DND-41 (cell line): ENCODE measurements around the gene AHRR.

Experiments used
- ATAC-seq: fragments of 200-7000 bp; cut with Tn5 transposase; 3 replicates; pipeline ENCODE4 v1.9.1; 2021; ENCODE audit warnings: low read depth; ENCODE audit not compliant: insufficient read depth
- DNase-seq: peaks from one replicate; pipeline ENCODE4 v3.0.0-alpha.2; 2020
- H2AFZ ChIP-seq: 2 replicates; pipeline ENCODE4 v1.6.0; 2012; ENCODE audit warnings: low read depth, low read length
- H3K27ac ChIP-seq: 2 replicates; pipeline ENCODE4 v1.5.1; 2012; ENCODE audit warnings: low read length, inconsistent platforms
- H3K27me3 ChIP-seq: fragments of 200-600 bp; sonication (generic); 2 replicates; pipeline ENCODE4 v1.6.0; 2012; ENCODE audit warnings: low read length, mild to moderate bottlenecking, inconsistent platforms; ENCODE audit not compliant: insufficient read depth, poor library complexity
- H3K36me3 ChIP-seq: 2 replicates; pipeline ENCODE4 v1.5.1; 2012; ENCODE audit warnings: low read length, inconsistent platforms; ENCODE audit not compliant: insufficient read depth
- H3K4me1 ChIP-seq: 2 replicates; pipeline ENCODE4 v1.5.1; 2012; ENCODE audit warnings: mild to moderate bottlenecking, low read length; ENCODE audit not compliant: insufficient read depth
- H3K4me2 ChIP-seq: 2 replicates; pipeline ENCODE4 v1.6.0; 2012; ENCODE audit warnings: mild to moderate bottlenecking, moderate library complexity, low read length, inconsistent platforms; ENCODE audit not compliant: insufficient read depth
- H3K4me3 ChIP-seq, 2 experiments: fragments of 200-600 bp in 1 of 2; shearing (Covaris generic) in 1 of 2; 2 replicates each; pipeline ENCODE4 v1.5.1; 2012 to 2016; ENCODE audit warnings: inconsistent platforms in 2 of 2, low read length in 2 of 2, mild to moderate bottlenecking in 2 of 2, low read depth in 1 of 2, moderate library complexity in 1 of 2
- H3K79me2 ChIP-seq: 2 replicates; pipeline ENCODE4 v1.6.0; 2012; ENCODE audit warnings: low read length, inconsistent platforms; ENCODE audit not compliant: insufficient read depth
- H3K9ac ChIP-seq: 2 replicates; pipeline ENCODE4 v1.6.0; 2012; ENCODE audit warnings: low read depth, mild to moderate bottlenecking, inconsistent platforms, low read length, moderate library complexity
- H3K9me3 ChIP-seq: 2 replicates; pipeline ENCODE4 v1.5.1; 2012; ENCODE audit warnings: low read length, moderate library complexity, mild to moderate bottlenecking, inconsistent platforms; ENCODE audit not compliant: insufficient read depth, severe bottlenecking
- H4K20me1 ChIP-seq: 2 replicates; pipeline ENCODE4 v1.6.0; 2012; ENCODE audit warnings: low read length; ENCODE audit not compliant: insufficient read depth
- EZH2 ChIP-seq: IDR thresholded peaks from 3 replicates; pipeline ENCODE4 v1.6.1; 2012; ENCODE audit warnings: borderline replicate concordance, low read depth, mild to moderate bottlenecking, moderate library complexity, low read length, inconsistent platforms; ENCODE audit not compliant: severe bottlenecking
- TF ChIP-seq, protein P1 (sequence below): IDR thresholded peaks from 2 replicates; pipeline ENCODE4 v1.5.1; 2012; ENCODE audit warnings: borderline replicate concordance, low read length, moderate library complexity, mild to moderate bottlenecking; ENCODE audit not compliant: poor library complexity, severe bottlenecking; ENCODE audit errors: extremely low read depth

AHRR gene

DNA sequence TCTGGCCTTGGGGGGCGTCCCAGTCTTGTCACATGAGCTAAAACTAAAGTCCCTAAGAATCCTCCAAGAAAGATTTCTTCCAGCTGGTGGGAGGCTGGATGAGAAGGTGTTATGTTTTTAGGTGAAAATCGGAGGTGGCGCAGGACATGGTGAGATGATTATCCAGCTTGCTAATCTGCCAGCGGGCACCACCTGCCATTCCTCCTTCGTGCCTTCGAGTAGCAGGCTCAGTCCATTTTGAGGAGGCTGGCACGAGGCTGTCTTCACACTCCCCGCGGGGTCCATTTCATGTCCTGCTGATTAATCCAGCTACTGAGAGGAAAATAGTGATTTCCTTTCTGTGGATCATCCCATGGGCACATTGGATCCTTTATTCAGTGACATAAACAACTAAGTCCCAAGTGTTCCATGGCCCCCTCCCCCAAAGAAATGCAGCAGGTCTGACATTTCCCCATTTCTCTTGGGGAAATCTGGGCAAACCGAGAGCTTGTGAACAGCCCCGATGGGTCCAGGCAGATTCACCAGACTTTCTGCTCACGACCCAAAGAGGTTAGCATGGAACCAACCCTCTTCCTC is 83.2 kb downstream of the AHRR start:
- Histone ChIP-seq H3K27ac (no peak overlapping the region), H2AFZ (no peak overlapping the region), H3K9ac (no peak overlapping the region), H4K20me1 (no peaks in the 10 kb centered on the region), H3K79me2 (no peaks in the 10 kb centered on the region), H3K4me3 (no peak overlapping the region), H3K9me3 (no peaks in the 10 kb centered on the region), H3K4me2 (no peak overlapping the region), H3K36me3 (no peaks in the 10 kb centered on the region), H3K4me1 (no peaks in the 10 kb centered on the region), H3K27me3 (no peaks in the 10 kb centered on the region)
- DNase-seq = no peak
- ATAC-seq = no peak
- TF ChIP-seq EZH2 = no peak
- TF ChIP-seq, protein P1, sequence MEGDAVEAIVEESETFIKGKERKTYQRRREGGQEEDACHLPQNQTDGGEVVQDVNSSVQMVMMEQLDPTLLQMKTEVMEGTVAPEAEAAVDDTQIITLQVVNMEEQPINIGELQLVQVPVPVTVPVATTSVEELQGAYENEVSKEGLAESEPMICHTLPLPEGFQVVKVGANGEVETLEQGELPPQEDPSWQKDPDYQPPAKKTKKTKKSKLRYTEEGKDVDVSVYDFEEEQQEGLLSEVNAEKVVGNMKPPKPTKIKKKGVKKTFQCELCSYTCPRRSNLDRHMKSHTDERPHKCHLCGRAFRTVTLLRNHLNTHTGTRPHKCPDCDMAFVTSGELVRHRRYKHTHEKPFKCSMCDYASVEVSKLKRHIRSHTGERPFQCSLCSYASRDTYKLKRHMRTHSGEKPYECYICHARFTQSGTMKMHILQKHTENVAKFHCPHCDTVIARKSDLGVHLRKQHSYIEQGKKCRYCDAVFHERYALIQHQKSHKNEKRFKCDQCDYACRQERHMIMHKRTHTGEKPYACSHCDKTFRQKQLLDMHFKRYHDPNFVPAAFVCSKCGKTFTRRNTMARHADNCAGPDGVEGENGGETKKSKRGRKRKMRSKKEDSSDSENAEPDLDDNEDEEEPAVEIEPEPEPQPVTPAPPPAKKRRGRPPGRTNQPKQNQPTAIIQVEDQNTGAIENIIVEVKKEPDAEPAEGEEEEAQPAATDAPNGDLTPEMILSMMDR = no peak

GRCh38 chr5:405421-405820 is 83.9 kb downstream of the AHRR start:
- no peak overlapping the region for H3K9ac ChIP-seq
- TF ChIP-seq EZH2 = no peak
- TF ChIP-seq, protein P1 = no peak
- H3K4me1 ChIP-seq = no peaks in the 10 kb centered on the region
- no peak overlapping the region for H3K27ac ChIP-seq
- no peak overlapping the region for H2AFZ ChIP-seq
- H3K36me3 ChIP-seq = no peaks in the 10 kb centered on the region
- no peak overlapping the region for H3K4me3 ChIP-seq
- ATAC-seq (no peak), DNase-seq (no peak)
- H3K9me3 ChIP-seq = no peaks in the 10 kb centered on the region
- H3K27me3 ChIP-seq = no peaks in the 10 kb centered on the region
- H3K79me2 ChIP-seq = no peaks in the 10 kb centered on the region
- H3K4me2 ChIP-seq = no peak overlapping the region
- H4K20me1 ChIP-seq = no peaks in the 10 kb centered on the region

DNA sequence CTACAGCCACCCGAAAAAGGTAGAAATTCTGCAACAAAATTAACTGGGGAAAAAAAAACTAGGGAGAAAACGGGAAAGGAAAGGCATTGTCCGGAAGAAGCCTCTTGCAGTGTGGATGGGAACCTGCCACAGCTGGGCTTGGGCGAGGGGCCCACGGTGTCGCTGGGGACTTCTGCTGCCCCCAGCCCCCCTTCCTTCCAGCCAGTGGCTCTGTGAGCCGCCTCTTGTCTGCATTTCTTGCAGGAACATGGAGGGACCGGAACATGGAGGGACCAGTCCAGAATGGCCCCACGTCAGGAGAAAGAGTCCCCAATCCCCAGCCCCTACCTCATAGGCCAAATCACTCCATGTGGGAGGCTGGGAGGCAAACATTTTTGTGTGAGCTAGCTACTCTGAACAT is 84.5 kb downstream of the AHRR start:
- ATAC-seq (no peak), DNase-seq (no peak)
- Histone ChIP-seq H2AFZ (no peak overlapping the region), H3K36me3 (no peaks in the 10 kb centered on the region), H4K20me1 (no peaks in the 10 kb centered on the region), H3K4me3 (no peak overlapping the region), H3K4me1 (no peaks in the 10 kb centered on the region), H3K79me2 (no peaks in the 10 kb centered on the region), H3K27me3 (no peaks in the 10 kb centered on the region), H3K27ac (no peak overlapping the region), H3K4me2 (no peak overlapping the region), H3K9ac (no peak overlapping the region), H3K9me3 (no peaks in the 10 kb centered on the region)
- TF ChIP-seq, protein P1 = no peak
- no peak for TF ChIP-seq EZH2

DNA sequence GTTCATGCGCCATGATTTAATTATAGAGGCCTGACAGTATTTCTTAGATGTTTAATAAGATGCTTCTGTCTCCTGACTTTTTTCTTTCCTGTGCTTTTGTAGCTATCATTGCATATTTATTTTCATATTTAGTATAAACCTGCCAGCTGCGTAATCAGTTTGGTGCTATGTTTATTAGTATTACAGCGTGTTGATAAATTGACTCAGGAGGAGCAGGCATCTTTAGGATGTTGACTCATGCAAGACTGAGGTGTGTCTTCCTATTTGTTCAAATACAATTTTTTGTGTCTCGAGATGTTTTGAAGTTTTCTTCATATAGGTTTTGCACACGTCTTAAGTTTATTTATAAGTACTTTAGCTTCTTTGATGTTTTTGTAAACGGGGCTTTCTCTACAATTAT is 85.5 kb downstream of the AHRR start:
- no peak overlapping the region for H3K4me2 ChIP-seq

More for the DNA sequence above, 85.5 kb downstream of the AHRR start:
- Histone ChIP-seq H3K9me3 (no peaks in the 10 kb centered on the region), H3K36me3 (no peaks in the 10 kb centered on the region), H2AFZ (no peak overlapping the region), H3K27me3 (no peaks in the 10 kb centered on the region), H3K4me1 (no peaks in the 10 kb centered on the region), H3K4me3 (no peak overlapping the region), H3K79me2 (no peaks in the 10 kb centered on the region), H3K9ac (no peak overlapping the region), H3K27ac (no peak overlapping the region), H4K20me1 (no peaks in the 10 kb centered on the region)
- TF ChIP-seq, protein P1 = no peak
- TF ChIP-seq EZH2 = no peak
- ATAC-seq = no peak
- DNase-seq = no peak
